Skeletal muscle cell (primary cell): ENCODE results near the gene ZNF705A.
"Not testable (repeated sequence)": the region's sequence is repeated elsewhere in the genome, so short reads cannot be mapped to it uniquely, and the experiment has no call there.

ENCODE experiments used
- DNase-seq: peaks from one replicate; pipeline ENCODE4 v3.0.0-alpha.2; 2010; ENCODE audit warnings: low read depth
- H3K4me3 ChIP-seq: 2 replicates; pipeline ENCODE4 v1.5.1; 2011; ENCODE audit warnings: low read depth, mild to moderate bottlenecking, control low read depth, low read length, moderate library complexity

ZNF705A gene

DNA sequence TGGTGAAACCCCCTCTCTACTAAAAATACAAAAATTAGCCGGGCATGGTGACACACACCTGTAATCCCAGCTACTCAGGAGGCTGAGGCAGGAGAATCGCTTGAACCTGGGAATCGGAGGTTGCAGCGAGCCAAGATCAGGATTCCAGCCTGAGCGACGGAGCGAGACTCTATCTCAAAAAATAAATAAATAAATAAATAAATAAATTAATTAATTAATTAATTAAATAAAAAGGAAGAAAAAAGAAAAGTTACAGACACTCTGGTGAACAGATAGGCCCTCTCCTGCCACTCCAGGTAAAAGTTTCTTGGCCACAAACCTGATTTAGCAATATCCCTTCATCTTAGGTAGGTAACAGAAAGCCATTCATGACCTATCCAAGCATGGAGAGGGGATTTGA lies 26.1 kb downstream of the ZNF705A start:
- not testable (repeated sequence) for DNase-seq, H3K4me3 ChIP-seq

DNA sequence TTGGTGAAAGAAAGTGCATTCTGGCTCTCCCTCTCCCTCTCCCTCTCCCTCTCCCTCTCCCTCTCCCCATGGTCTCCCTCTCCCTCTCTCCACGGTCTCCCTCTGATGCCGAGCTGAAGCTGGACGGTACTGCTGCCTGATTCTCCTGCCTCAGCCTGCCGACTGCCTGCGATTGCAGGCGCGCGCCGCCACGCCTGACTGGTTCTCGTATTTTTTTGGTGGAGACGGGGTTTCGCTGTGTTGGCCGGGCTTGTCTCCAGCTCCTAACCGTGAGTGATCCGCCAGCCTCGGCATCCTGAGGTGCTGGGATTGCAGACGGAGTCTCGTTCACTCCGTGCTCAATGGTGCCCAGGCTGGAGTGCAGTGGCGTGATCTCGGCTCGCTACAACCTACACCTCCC lies 26.5 kb downstream of the ZNF705A start:
- not testable (repeated sequence) for H3K4me3 ChIP-seq, DNase-seq

- not testable (repeated sequence) for H3K4me3 ChIP-seq, DNase-seq
Observed at GRCh38 chr12:8184206-8184605, 27.4 kb downstream of the ZNF705A start.

DNA sequence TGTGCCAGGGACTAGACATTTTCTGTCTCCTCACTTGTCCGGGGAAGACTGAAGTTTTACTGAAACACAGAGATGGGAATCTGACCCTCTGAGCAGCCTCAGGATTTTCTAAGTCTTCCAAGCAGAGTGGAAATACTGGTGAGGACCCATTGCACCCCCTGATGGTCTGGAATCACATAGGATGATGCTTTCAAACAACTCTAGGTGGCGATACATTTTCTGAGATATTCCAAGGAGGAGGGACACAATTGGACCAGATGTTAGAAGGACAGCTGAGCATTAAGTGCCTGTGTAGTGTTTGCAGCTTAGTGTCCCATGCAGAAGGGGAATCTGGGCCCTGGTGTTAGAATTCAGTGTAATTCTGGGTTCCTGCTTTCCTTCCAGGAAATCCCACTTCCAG lies 31.3 kb downstream of the ZNF705A start:
- H3K4me3 ChIP-seq, DNase-seq: not testable (repeated sequence)

DNA sequence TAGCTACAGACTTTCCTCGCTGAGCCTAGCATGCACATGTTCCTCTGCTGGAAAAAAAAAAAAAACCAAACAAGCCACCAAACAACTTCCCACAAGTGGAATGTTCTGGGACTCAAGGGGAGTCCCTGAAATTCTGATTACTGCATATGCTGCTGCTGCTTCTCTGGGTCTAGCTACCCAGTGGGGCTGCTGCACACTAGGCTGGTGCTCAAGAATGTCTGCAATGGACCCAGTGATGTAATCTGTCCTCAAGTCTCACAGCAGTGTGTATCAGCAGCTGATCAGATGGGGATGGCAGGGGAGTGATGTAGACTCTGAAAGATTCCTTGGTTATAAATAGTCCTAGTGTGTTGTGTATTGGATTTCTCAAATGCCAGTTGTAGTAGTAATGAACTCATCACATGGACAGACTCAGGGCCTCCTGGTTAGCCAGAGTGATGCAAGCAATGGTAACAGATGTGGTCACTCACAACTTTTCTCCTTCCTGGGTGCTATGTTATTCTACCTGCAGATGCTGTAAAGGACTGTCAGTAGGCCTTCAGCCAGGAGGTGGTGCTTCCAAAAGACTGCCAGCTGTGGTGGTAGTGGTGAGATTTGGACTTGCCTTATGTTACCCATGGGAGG lies 41.0 kb downstream of the ZNF705A start:
- H3K4me3 ChIP-seq, result not testable (repeated sequence)
- peak; percentile 68 for DNase-seq

DNA sequence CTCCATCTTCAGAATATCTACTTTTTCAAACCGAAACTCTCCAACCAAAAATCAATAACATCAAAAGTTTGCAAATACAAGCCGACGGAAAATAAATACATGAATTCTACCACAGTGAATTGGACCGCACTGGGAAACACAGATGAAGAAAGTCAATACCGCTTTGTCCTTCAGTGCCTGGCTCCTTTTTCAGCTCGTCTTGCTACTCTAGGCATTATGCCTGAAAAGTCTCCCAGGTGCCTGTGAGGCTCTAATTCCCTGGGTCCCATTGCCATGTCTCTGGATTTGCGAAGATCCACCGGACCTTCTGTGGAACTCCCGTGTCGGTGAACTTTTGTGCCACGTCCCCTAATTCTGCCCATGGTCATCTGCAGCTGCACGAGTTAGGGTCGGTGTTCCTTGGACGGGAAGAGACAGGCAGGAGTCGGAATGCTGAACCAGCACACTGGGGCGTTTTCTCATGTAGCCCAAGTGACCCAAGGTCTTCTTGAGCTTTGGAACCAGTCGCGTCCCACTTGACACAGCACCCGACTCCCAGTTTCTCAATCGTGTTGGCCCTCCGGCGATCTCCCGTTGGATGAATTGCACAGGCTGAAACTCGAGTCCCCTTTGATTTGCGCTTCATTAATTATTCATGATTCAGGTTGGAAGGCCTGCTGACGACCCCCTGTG lies 62.0 kb downstream of the ZNF705A start:
- not testable (repeated sequence) for H3K4me3 ChIP-seq, DNase-seq

GRCh38 chr12:8221375-8221774 lies 64.6 kb downstream of the ZNF705A start:
- not testable (repeated sequence) for DNase-seq, H3K4me3 ChIP-seq

- not testable (repeated sequence) for DNase-seq, H3K4me3 ChIP-seq
Observed at GRCh38 chr12:8221844-8222243, 65.0 kb downstream of the ZNF705A start.

GRCh38 chr12:8222303-8222702 lies 65.5 kb downstream of the ZNF705A start:
- DNase-seq, H3K4me3 ChIP-seq: not testable (repeated sequence)

GRCh38 chr12:8223646-8224045 lies 66.8 kb downstream of the ZNF705A start:
- not testable (repeated sequence) for DNase-seq

DNA sequence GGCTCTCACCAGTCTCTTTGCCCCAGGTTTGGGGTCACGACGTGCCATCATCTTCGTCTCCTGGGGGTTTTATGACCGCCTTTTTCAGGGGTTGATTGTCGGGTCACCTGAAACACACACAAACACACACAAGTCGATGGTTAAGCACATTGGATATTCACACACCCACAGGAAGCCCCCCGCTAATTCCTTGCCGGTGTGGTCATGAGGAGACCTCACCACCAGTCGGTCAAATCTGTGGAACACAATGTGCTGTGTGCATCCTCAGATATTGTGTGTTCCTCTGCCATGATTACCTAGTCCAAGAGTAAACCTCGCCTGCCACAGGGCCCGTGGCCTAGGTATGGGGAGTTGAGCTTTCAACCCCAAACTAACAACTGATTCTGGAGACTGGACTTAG lies 68.0 kb downstream of the ZNF705A start:
- not testable (repeated sequence) for DNase-seq, H3K4me3 ChIP-seq

More at GRCh38 chr12:8223646-8224045, 66.8 kb downstream of the ZNF705A start:
- H3K4me3 ChIP-seq, result not testable (repeated sequence)

- no peak overlapping the region for H3K4me3 ChIP-seq
- no peak for DNase-seq
Observed at GRCh38 chr12:8226355-8226754, 69.5 kb downstream of the ZNF705A start.

DNA sequence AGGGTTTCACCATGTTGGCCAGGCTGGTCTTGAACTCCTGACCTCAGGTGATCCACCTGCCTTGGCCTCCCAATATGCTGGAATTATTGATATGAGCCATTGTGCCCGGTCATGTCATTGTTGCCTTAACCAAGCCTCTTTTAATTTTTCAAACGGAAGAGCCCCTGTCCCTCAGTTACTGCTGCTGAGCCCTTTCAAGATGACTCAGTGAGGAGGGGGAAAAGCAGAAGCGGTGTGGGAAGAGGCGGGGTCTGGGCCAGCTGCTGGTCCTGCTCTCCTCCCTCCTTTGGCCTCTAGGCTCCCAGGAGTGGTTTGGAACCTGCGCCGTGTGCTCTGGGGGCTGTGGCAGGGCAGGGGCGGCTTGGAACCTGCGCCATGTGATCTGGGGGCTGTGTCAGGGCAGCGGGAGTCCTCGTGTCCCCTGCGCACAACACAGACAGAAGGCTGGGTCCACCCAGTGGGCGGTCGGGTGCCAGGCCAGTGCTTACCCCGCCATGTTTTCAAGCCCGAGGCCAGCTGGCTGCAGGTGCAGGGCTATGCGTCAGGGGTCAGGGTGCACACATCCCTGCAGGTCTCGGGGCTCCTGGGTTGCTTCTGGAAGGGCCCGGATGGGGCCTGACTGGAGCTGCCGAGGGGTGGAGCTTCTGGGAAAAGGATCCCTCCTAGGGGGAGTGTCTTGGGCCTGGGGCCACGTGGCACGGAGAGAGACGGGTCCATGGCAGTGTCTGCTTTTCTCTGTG lies 70.3 kb downstream of the ZNF705A start, which contains the start of gene FAM90A1:
TSS of gene FAM90A1 (minus strand) at position 627 of the 740 bp plus-strand sequence. CDS start 2,786 bp downstream, outside the sequence.
- not testable (repeated sequence) for DNase-seq
- peak within 1 kb of the TSS; percentile 45 for H3K4me3 ChIP-seq

DNA sequence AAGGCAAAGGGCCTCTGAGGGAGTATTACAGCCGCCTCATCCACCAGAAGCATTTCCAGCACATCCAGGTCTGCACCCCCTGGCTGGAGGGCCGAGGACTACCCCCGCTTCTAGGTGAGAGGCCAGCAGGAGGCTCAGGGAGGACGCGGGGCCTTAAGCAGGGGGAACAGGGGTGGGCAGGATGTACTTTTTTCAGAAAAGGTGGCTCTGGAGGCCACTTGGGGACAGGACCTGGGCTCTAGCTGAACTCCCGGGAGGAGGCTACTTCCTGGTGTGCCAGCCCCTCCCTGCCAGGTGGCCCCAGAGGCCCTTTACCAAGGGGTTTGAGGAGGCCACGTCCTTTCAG lies 70.9 kb downstream of the ZNF705A start:
- H3K4me3 ChIP-seq, result peak overlapping the region; percentile 45
- not testable (repeated sequence) for DNase-seq

GRCh38 chr12:8228607-8229006 lies 71.8 kb downstream of the ZNF705A start:
- DNase-seq, H3K4me3 ChIP-seq: not testable (repeated sequence)

GRCh38 chr12:8229486-8229885 lies 72.7 kb downstream of the ZNF705A start:
- not testable (repeated sequence) for DNase-seq, H3K4me3 ChIP-seq
